ENCODE results near the gene TRIP10.
"Not testable (repeated sequence)": the region's sequence is repeated elsewhere in the genome, so short reads cannot be mapped to it uniquely, and the experiment has no call there.

Gene TRIP10

DNA sequence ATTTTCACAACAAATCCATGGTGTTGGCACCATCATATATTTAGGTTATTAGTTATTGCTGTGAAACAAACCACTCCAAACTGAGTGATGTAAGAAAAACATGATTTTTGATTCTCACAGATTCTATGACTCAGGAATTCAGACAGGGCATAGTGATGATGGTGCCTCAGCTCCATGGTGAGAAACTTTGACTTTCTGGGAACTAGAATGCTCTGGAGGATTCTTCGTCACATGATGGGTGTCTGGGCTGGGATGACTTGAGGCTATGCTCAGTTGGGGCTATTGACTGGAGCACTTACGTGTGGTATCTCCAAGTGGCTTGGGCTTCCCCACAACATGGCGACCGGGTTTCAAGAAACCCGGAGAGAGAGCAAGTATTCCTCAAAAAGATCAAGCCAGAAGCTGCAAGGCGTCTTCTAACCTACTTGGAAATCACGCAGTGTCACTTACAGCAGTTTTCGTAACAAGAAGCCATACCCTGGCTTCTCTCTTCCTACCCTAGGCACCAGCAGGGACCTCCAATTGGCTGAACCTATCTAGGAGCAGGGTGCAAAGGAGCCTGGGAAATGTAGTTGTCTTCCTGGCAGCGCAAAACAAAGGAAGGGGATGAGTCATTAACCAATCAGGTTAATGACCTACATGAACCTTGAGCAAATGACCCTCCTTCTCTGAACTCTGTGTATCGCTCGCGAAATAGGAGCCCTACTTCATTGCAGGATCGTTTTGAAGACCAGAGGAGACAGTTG, 55.4 kb downstream of the TRIP10 start:
- DNase-seq (ENCODE audit: low read depth in 3 of 3), result no peak

DNA sequence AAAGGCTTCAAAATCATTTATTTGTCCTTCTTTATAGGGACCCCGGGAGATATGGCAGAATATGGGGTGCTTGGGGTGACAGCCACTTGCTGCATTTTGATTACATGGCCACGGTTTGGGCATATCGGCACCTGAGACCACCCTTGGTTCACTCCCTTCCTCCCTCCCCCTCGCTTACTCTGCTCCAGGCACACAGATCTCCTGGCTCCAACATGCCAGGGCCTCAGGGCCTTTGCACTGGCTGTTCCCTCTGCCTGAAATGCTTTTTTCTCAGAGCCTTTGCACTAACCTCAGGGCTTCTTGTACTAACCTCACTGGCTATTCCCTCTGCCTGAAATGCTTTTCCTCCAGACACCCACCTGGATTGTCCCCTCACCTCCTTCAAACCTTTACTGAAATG, 56.8 kb downstream of the TRIP10 start:
- no peak for DNase-seq (ENCODE audit: low read depth in 3 of 3)

- DNase-seq (ENCODE audit: low read depth in 3 of 3), result no peak
Measured at GRCh38 chr19:6797646-6798045, 58.2 kb downstream of the TRIP10 start.

DNA sequence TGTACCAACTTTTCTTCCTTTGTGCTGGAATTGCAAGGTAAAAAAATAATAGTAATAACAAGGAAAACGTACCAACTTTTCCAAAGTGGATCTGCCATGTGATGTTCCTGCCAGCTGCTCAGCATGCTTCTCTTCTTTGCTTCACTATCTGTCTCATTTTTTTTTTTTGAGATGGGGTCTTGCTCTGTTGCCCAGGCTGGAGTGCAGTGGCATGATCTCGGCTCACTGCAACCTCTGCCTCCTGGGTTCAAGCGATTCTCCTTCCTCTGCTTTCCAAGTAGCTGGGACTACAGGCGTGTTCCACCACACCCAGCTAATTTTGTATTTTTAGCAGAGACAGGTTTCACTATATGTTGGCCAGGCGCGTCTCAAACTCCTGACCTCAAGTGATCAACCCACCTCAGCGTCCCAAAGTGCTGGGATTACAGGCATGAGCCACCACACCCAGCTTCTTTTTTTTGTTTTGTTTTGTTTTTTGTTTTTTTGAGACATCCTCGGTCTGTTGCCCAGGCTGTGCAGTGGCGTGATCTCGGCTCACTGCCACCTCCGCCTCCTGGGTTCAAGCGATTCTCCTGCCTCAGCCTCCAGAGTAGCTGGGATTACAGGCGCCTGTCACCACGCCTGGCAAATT, 60.8 kb downstream of the TRIP10 start:
- DNase-seq (ENCODE audit: low read depth in 3 of 3), result not testable (repeated sequence)

DNA sequence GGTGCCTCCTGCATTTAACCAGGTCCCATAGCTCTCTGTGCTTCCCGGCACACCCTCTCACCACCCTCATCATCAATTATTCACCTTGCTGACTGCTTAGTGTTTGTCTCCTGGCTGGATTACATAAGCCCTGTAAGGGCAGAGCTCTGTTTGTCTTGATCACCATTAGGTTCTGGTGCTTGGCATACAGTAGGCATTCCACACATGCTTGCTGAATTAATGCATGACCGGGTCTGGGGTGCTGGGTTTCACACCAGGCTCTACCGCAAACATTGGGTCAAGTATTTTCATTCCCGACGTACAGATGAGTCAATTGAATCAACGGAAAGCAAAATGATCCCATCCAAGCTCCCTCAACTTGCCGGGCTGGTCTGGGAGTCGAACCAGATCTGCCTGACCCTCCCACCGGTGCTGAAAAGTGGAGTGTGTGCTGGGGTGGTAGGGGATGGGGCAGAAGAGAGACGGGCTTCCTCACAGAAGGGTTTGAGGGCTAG, 61.6 kb downstream of the TRIP10 start:
- DNase-seq (ENCODE audit: low read depth in 3 of 3), result no peak
